Measurements from ENCODE around the gene PDE4DIP.
"Not testable (repeated sequence)": the region's sequence is repeated elsewhere in the genome, so short reads cannot be mapped to it uniquely, and the experiment has no call there.

- not testable (repeated sequence) for TF ChIP-seq POLR2AphosphoS5 (IDR thresholded peaks at IDR 0.05); RAD21 (conservative IDR thresholded peaks at IDR 0.05); CTCF (IDR thresholded peaks at IDR 0.05; ENCODE audit: poor library complexity, severe bottlenecking); EZH2 (IDR thresholded peaks at IDR 0.05; ENCODE audit: borderline replicate concordance, insufficient read depth, low read length, poor library complexity, severe bottlenecking); MXI1 (conservative IDR thresholded peaks at IDR 0.05; ENCODE audit: poor library complexity, severe bottlenecking)
Observed at GRCh38 chr1:148977785-148978184, 133.6 kb downstream of the PDE4DIP start.

Measured in neural cell (in vitro differentiated cells).